HepG2 (cell line): ENCODE results near the gene CLPX. TPM values are rescaled to one million over a fixed set of nuclear protein-coding genes. Genes with fewer than 3 reads are reported as not detected.

Experiments used
- ATAC-seq: fragments of 200-7000 bp; cut with Tn5 transposase; 3 replicates; pipeline ENCODE4 v1.9.1; 2020; ENCODE audit warnings: mild to moderate bottlenecking, moderate library complexity
- BruUV-seq: library from RNA; stranded (reverse); fragments of 400-500 nt; replicated peaks from 2 replicates; lab custom pipeline; 2021; lab: Mats Ljungman, UMichigan
- CTCF ChIA-PET: fragments of 300-600 bp; formaldehyde crosslinking; extraction: SDS; loops from one replicate; lab custom pipeline; 2021; ENCODE audit warnings: low total read pairs, inconsistent platforms, low intra/inter-chr PET ratio; lab: Yijun Ruan, JAX
- POLR2A ChIA-PET: fragments of 350-600 bp; sonication (Branson Sonifier 250); formaldehyde crosslinking; loops from one replicate; lab custom pipeline; 2020; ENCODE audit warnings: antibody characterized with exemption, inconsistent platforms; lab: Yijun Ruan, JAX
- DNase-seq: peaks from one replicate; pipeline ENCODE4 v3.0.0-alpha.2; 2015; ENCODE audit warnings: low spot score
- FAIRE-seq: peaks from 3 replicates; lab custom pipeline; 2011; peaks lifted over from hg19 to GRCh38; lab: Jason Lieb, UNC
- H2AFZ ChIP-seq: one replicate; pipeline ENCODE4 v1.6.1; 2011; ENCODE audit warnings: low read length, inconsistent platforms
- H3K27ac ChIP-seq: fragments of 300-600 bp; 3 replicates; pipeline ENCODE4 v1.8.0; 2011; ENCODE audit warnings: mixed run types, mild to moderate bottlenecking, mixed read lengths, low read length, inconsistent platforms; ENCODE audit not compliant: insufficient read depth; ENCODE audit errors: extremely low read length
- H3K27me3 ChIP-seq, 2 experiments: fragments of 200-600 bp in 1 of 2; 2 replicates in 1 of 2; 3 replicates in 1 of 2; pipeline versions ENCODE4 v1.6.0 to v1.8.0; 2011; ENCODE audit warnings: low read length in 2 of 2, mild to moderate bottlenecking in 2 of 2, moderate library complexity in 2 of 2, inconsistent platforms in 1 of 2; ENCODE audit not compliant: insufficient read depth in 2 of 2, control insufficient read depth in 1 of 2
- H3K36me3 ChIP-seq, 2 experiments: fragments of 200-600 bp in 1 of 2; replicated peaks in 1 of 2; 2 replicates in 1 of 2; 3 replicates in 1 of 2; pipeline versions ENCODE4 v1.5.1 to v1.8.0; 2011; ENCODE audit warnings: low read length in 2 of 2, inconsistent platforms in 1 of 2; ENCODE audit not compliant: insufficient read depth in 2 of 2, control insufficient read depth in 1 of 2
- H3K4me1 ChIP-seq: 2 replicates; pipeline ENCODE4 v1.5.1; 2012; ENCODE audit warnings: low read length, inconsistent platforms; ENCODE audit not compliant: insufficient read depth
- H3K4me2 ChIP-seq: 2 replicates; pipeline ENCODE4 v1.6.0; 2011; ENCODE audit warnings: low read depth, low read length, inconsistent platforms
- H3K4me3 ChIP-seq, 3 experiments: fragments of 200-600 bp in 1 of 3; sonication (generic), shearing (Covaris generic) in 1 of 3; replicated peaks in 1 of 3; 2 replicates each; pipeline ENCODE4 v1.5.1; 2011 to 2016; ENCODE audit warnings: low read length in 3 of 3, inconsistent platforms in 2 of 3, low read depth in 2 of 3, mild to moderate bottlenecking in 2 of 3, control low read depth in 1 of 3, mixed read lengths in 1 of 3; ENCODE audit not compliant: insufficient read depth in 1 of 3
- H3K79me2 ChIP-seq: one replicate; pipeline ENCODE4 v1.6.1; 2011; ENCODE audit warnings: low read length, inconsistent platforms; ENCODE audit not compliant: insufficient read depth
- H3K9ac ChIP-seq: 2 replicates; pipeline ENCODE4 v1.6.0; 2011; ENCODE audit warnings: mild to moderate bottlenecking, low read depth, low read length, inconsistent platforms; ENCODE audit not compliant: insufficient read depth
- H3K9me3 ChIP-seq: 2 replicates; pipeline ENCODE4 v1.5.1; 2012; ENCODE audit warnings: mild to moderate bottlenecking, low read length
- H4K20me1 ChIP-seq: 2 replicates; pipeline ENCODE4 v1.6.0; 2011; ENCODE audit warnings: inconsistent platforms, mild to moderate bottlenecking, low read length, moderate library complexity; ENCODE audit not compliant: insufficient read depth
- ATF4 ChIP-seq, 2 experiments: fragments of 450-650 bp in 1 of 2; sonication (generic) in 1 of 2; formaldehyde crosslinking; IDR thresholded peaks; 2 replicates each; pipeline versions ENCODE4 v1.5.0 to v1.8.0; 2020 to 2022; ENCODE audit warnings: mild to moderate bottlenecking in 1 of 2, missing genetic modification reagents in 1 of 2
- ATF7 ChIP-seq, 2 experiments: fragments of 450-650 bp in 1 of 2; sonication (generic) in 1 of 2; formaldehyde crosslinking in 1 of 2; IDR thresholded peaks; 2 replicates each; pipeline versions ENCODE4 v1.4.0 to v1.6.1; 2016 to 2020; ENCODE audit warnings: antibody characterized with exemption in 1 of 2, mild to moderate bottlenecking in 1 of 2, missing genetic modification reagents in 1 of 2
- CEBPG ChIP-seq: IDR thresholded peaks from 2 replicates; pipeline ENCODE4 v1.6.1; 2016
- CHCHD3 ChIP-seq: sonication (generic); formaldehyde crosslinking; IDR thresholded peaks from 2 replicates; pipeline ENCODE4 v1.8.0; 2022; ENCODE audit warnings: mild to moderate bottlenecking, missing genetic modification reagents, moderate library complexity
- DMAP1 ChIP-seq: IDR thresholded peaks from 2 replicates; pipeline ENCODE4 v1.6.1; 2016
- DPF2 ChIP-seq: sonication (generic); formaldehyde crosslinking; IDR thresholded peaks from 2 replicates; pipeline ENCODE4 v1.4.0; 2020; ENCODE audit warnings: mild to moderate bottlenecking, low read depth, missing genetic modification reagents, borderline replicate concordance
- FOXO4 ChIP-seq: sonication (generic); formaldehyde crosslinking; conservative IDR thresholded peaks from 2 replicates; pipeline ENCODE4 v1.8.1; 2023; ENCODE audit warnings: missing genetic modification reagents
- HMG20B ChIP-seq: conservative IDR thresholded peaks from 2 replicates; pipeline ENCODE4 v1.6.1; 2016; ENCODE audit warnings: missing genetic modification reagents, missing compliant biosample characterization
- TFAP4 ChIP-seq: sonication (generic); IDR thresholded peaks from 2 replicates; pipeline ENCODE4 v1.6.1; 2016; ENCODE audit warnings: low read depth, borderline replicate concordance
- YY1 ChIP-seq: IDR thresholded peaks from 2 replicates; pipeline ENCODE4 v1.6.1; 2011; ENCODE audit warnings: low read length, low read depth, moderate library complexity, mild to moderate bottlenecking; ENCODE audit not compliant: insufficient read depth, insufficient replicate concordance
- ZNF121 ChIP-seq: sonication (generic); formaldehyde crosslinking; IDR thresholded peaks from 2 replicates; pipeline ENCODE4 v1.5.0; 2020; ENCODE audit warnings: mild to moderate bottlenecking, missing genetic modification reagents
- ZNF3 ChIP-seq: IDR thresholded peaks from 2 replicates; pipeline ENCODE4 v1.7.0; 2017; ENCODE audit warnings: inconsistent platforms
- ZNF414 ChIP-seq: sonication (generic); formaldehyde crosslinking; IDR thresholded peaks from 2 replicates; pipeline ENCODE4 v1.5.0; 2020; ENCODE audit warnings: missing genetic modification reagents
- ZNF773 ChIP-seq: sonication (generic); formaldehyde crosslinking; IDR thresholded peaks from 2 replicates; pipeline ENCODE4 v1.4.0; 2020; ENCODE audit warnings: missing genetic modification reagents, borderline replicate concordance
- ZNF883 ChIP-seq: sonication (generic); formaldehyde crosslinking; IDR thresholded peaks from 2 replicates; pipeline ENCODE4 v1.5.1; 2020; ENCODE audit warnings: mild to moderate bottlenecking, missing genetic modification reagents; ENCODE audit errors: not compliant biosample characterization
- WGBS: methylation state at CpG from one replicate; pipeline ENCODE4 v1.1.6; 2017; ENCODE audit warnings: low lambda C conversion rate; 5-methylcytosine and 5-hydroxymethylcytosine counted together
- in situ Hi-C: cut with HindIII; loops from 2 replicates; pipeline ENCODE4 v1.10.0; 2017; ENCODE audit warnings: low pct_unique_long_range_greater_than_20kb; ENCODE audit not compliant: extremely low pct_ligation_motif_present
- intact Hi-C: fragments of 100-400 bp; cut with micrococcal nuclease; formaldehyde crosslinking; loops from one replicate; pipeline ENCODE4 v1.10.0; 2022; ENCODE audit not compliant: unreplicated experiment
- polyA plus RNA-seq, 8 experiments: library from polyadenylated mRNA; depleted of rRNA in 3 of 8; stranded (reverse) in 7 of 8; unstranded in 1 of 8; fragments of >200 nt; fragmentation: Illumina TruSeq in 4 of 8; extraction: Trizol in 4 of 8; gene quantifications; 2 replicates each; pipeline versions ENCODE4 v1.2.1 to v1.2.3, GENCODE V29; 2011 to 2016; ENCODE audit warnings: low read depth in 4 of 8, missing spikeins in 1 of 8, mixed read lengths in 1 of 8; ENCODE audit not compliant: insufficient read depth in 1 of 8
- total RNA-seq, 5 experiments: library from RNA; depleted of rRNA; stranded (reverse); fragments of >200 nt; fragmentation: Illumina TruSeq; extraction: Trizol; gene quantifications; 2 replicates each; pipeline ENCODE4 v1.2.3, GENCODE V29; 2016; ENCODE audit warnings: low read depth in 1 of 5

The CLPX gene
- total and polyA plus RNA-seq, 2 of the 13 experiments (the other 11 are each of a cell fraction or from before 2014, with no cell fraction given) = 33.9 to 61.3 TPM

GRCh38 chr15:65221697-65222096 lies 36.6 kb upstream of the CLPX start:
- Histone ChIP-seq H3K27ac (no peak overlapping the region), H3K4me1 (peaks cover 11% of the 10 kb centered on the region), H3K36me3 (no peaks in the 10 kb centered on the region), H3K4me2 (no peak overlapping the region), H3K9ac (no peak overlapping the region), H3K27me3 (peaks cover 0 to 1% of the 10 kb centered on the region in 2 experiments; a peak in 2 of 5 replicates), H3K79me2 (no peaks in the 10 kb centered on the region)
- FAIRE-seq (no peak), ATAC-seq (no peak)
- BruUV-seq = no TSS peak
- intact Hi-C loops = no loop called here
- 2% methylated on average over 2 of the region's 2 CpGs for whole genome bisulfite sequencing
- CTCF ChIA-PET = no interaction called here
- TF ChIP-seq ZNF414 (no peak), TFAP4 (no peak), ZNF773 (CRISPR knock-in tag) (no peak), ATF7 (IDR thresholded peaks at IDR 0.05) (no peak), ATF7 (CRISPR knock-in tag; IDR thresholded peaks at IDR 0.05) (no peak), ZNF121 (CRISPR knock-in tag) (no peak), DPF2 (no peak), ZNF883 (CRISPR knock-in tag) (no peak), FOXO4 (CRISPR knock-in tag) (no peak), DMAP1 (CRISPR knock-in tag) (no peak), CHCHD3 (CRISPR knock-in tag) (no peak), CEBPG (CRISPR knock-in tag) (no peak), ATF4 (CRISPR knock-in tag; IDR thresholded peaks at IDR 0.05) (no peak), ZNF3 (no peak), YY1 (no peak), HMG20B (CRISPR knock-in tag) (no peak)
- TF ChIP-seq, all 625 proteins: peak for 0
- Histone ChIP-seq H4K20me1 (no peaks in the 10 kb centered on the region), H3K9me3 (no peaks in the 10 kb centered on the region), H3K4me3 (no peak overlapping the region), H2AFZ (no peak overlapping the region)
- POLR2A ChIA-PET = no interaction called here
- no peak for DNase-seq
- in situ Hi-C loops = no loop called here
